HAP-1 (cell line): ENCODE results near the gene TFR2.
"Not testable (repeated sequence)": the region's sequence is repeated elsewhere in the genome, so short reads cannot be mapped to it uniquely, and the experiment has no call there.

Experiments
- DNase-seq, 2 experiments: peaks; one replicate each; pipeline ENCODE4 v3.0.0-alpha.2; 2016 to 2020; ENCODE audit warnings: low spot score in 2 of 2
- H3K27me3 ChIP-seq: fragments of 250-450 bp; sonication (Bioruptor Pico); 2 replicates; pipeline ENCODE4 v1.5.1; 2020; ENCODE audit warnings: low read depth, mild to moderate bottlenecking, moderate library complexity
- H3K36me3 ChIP-seq: fragments of 250-450 bp; sonication (Bioruptor Pico); replicated peaks from 2 replicates; pipeline ENCODE4 v1.5.1; 2020; ENCODE audit warnings: mild to moderate bottlenecking
- H3K4me1 ChIP-seq: fragments of 250-450 bp; sonication (Bioruptor Pico); 2 replicates; pipeline ENCODE4 v1.5.1; 2020; ENCODE audit warnings: mild to moderate bottlenecking
- H3K4me3 ChIP-seq: fragments of 250-450 bp; sonication (Bioruptor Pico); 2 replicates; pipeline ENCODE4 v1.5.1; 2020; ENCODE audit warnings: mild to moderate bottlenecking, moderate library complexity
- H3K9me3 ChIP-seq: fragments of 250-450 bp; sonication (Bioruptor Pico); 2 replicates; pipeline ENCODE4 v1.5.1; 2020; ENCODE audit warnings: mild to moderate bottlenecking, moderate library complexity
- in situ Hi-C: fragments of 300-500 bp; cut with MboI; formaldehyde crosslinking; loops from 3 replicates; pipeline ENCODE4 v1.14.3; 2020; ENCODE audit warnings: low sequenced_read_pairs, inconsistent platforms, mixed read lengths

The TFR2 gene

GRCh38 chr7:100673942-100674410 is 32.6 kb upstream of the TFR2 start:
- no peaks in the 10 kb centered on the region for H3K27me3 ChIP-seq
- no peaks in the 10 kb centered on the region for H3K9me3 ChIP-seq
- H3K4me1 ChIP-seq, result peaks cover 4% of the 10 kb centered on the region
- peak overlapping the region; percentile 97 for H3K4me3 ChIP-seq
- no peak for DNase-seq
- peaks cover 27% of the 10 kb centered on the region for H3K36me3 ChIP-seq
- in situ Hi-C loops, result no loop called here

- Histone ChIP-seq H3K4me3 (peak within 1 kb of the TSS; percentile 97), H3K36me3 (peaks cover 21% of the 10 kb centered on the region), H3K27me3 (peaks cover under 1% of the 10 kb centered on the region), H3K9me3 (no peaks in the 10 kb centered on the region), H3K4me1 (peaks cover 4% of the 10 kb centered on the region)
- peak; percentile 93 to 99 for DNase-seq
- in situ Hi-C loops, result no loop called here
Observed at GRCh38 chr7:100673302-100673941, 32.1 kb upstream of the TFR2 start, which contains the start of gene GNB2. Gene GNB2, plus strand, starts transcription at chr7:100673740. Its CDS starts 2,526 bp downstream, at chr7:100676266.

DNA sequence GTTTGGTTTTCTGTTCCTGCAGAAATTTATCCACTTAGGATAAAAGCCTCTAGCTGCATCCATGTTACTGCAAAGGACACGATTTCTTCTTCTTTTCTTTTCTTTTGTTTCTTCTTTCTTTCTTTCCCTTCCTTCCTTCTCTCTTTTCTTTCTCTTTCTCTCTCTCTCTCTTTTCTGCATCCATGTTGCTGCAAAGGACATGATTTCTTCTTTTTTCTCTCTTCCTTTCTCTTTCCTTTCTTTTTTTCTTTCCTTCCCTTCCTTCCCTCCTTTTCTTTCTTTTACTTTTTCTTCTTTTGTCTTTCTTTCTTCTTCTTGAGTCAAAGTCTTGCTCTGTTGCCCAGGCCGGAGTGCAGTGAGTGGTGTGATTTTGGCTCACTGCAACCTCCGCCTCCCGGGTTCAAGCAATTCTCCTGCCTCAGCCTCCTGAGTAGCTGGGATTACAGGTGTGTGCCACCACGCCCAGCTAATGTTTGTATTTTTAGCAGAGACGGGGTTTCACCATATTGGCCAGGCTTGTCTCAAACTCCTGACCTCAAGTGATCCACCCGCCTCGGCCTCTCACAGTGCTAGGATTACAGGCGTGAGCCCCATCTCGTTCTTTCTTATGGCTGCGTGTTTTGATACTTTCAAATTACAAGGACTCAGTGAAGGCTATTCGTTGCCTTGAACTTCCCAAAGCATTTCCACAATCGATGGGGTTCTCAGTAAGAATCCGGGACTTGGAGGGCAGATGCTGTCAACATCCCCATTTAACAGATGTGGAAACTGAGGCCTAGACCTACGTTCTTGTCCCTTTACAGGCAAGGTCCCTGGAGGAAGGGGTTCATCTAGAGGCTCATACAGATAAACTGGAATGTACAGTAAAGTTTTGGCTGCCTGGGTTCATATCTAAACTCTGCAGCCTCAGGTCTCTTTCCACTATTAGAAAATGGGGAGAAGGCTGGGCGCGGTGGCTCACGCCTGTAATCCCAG is 30.3 kb upstream of the TFR2 start:
- peaks cover 3% of the 10 kb centered on the region for H3K36me3 ChIP-seq
- no peak overlapping the region for H3K4me3 ChIP-seq
- H3K4me1 ChIP-seq, result peaks cover 4% of the 10 kb centered on the region
- H3K9me3 ChIP-seq, result no peaks in the 10 kb centered on the region
- no peak for DNase-seq
- peaks cover 18% of the 10 kb centered on the region for H3K27me3 ChIP-seq
- in situ Hi-C loops, result no loop called here

- in situ Hi-C loops, result no loop called here
- no peak overlapping the region for H3K4me3 ChIP-seq
- no peaks in the 10 kb centered on the region for H3K9me3 ChIP-seq
- peaks cover 22% of the 10 kb centered on the region for H3K27me3 ChIP-seq
- peaks cover 4% of the 10 kb centered on the region for H3K4me1 ChIP-seq
- H3K36me3 ChIP-seq, result no peaks in the 10 kb centered on the region
- no peak for DNase-seq
Observed at GRCh38 chr7:100670074-100670473, 28.7 kb upstream of the TFR2 start.

GRCh38 chr7:100669106-100669505 is 27.8 kb upstream of the TFR2 start:
- in situ Hi-C loops, DNase-seq, H3K4me3 ChIP-seq: not testable (repeated sequence)

GRCh38 chr7:100668069-100668449 is 26.7 kb upstream of the TFR2 start:
- DNase-seq, result no peak
- Histone ChIP-seq H3K9me3 (no peaks in the 10 kb centered on the region), H3K4me1 (peaks cover 4% of the 10 kb centered on the region), H3K36me3 (no peaks in the 10 kb centered on the region), H3K4me3 (no peak overlapping the region), H3K27me3 (peaks cover 22% of the 10 kb centered on the region)
- in situ Hi-C loops, result no loop called here

More at GRCh38 chr7:100669106-100669505, 27.8 kb upstream of the TFR2 start:
- H3K4me1 ChIP-seq, H3K36me3 ChIP-seq, H3K9me3 ChIP-seq: not testable (repeated sequence)
- H3K27me3 ChIP-seq, result peaks cover 22% of the 10 kb centered on the region

GRCh38 chr7:100667331-100668068 is 26.1 kb upstream of the TFR2 start:
- no peak for DNase-seq
- Histone ChIP-seq H3K9me3 (no peaks in the 10 kb centered on the region), H3K27me3 (peaks cover 22% of the 10 kb centered on the region), H3K36me3 (no peaks in the 10 kb centered on the region), H3K4me1 (no peaks in the 10 kb centered on the region), H3K4me3 (no peak overlapping the region)
- in situ Hi-C loops, result no loop called here

- peaks cover 22% of the 10 kb centered on the region for H3K27me3 ChIP-seq
- no peaks in the 10 kb centered on the region for H3K36me3 ChIP-seq
- H3K4me3 ChIP-seq, result no peak overlapping the region
- in situ Hi-C loops, result no loop called here
- DNase-seq, result no peak
- no peaks in the 10 kb centered on the region for H3K9me3 ChIP-seq
- H3K4me1 ChIP-seq, result no peaks in the 10 kb centered on the region
Observed at GRCh38 chr7:100665168-100665726, 23.9 kb upstream of the TFR2 start.

DNA sequence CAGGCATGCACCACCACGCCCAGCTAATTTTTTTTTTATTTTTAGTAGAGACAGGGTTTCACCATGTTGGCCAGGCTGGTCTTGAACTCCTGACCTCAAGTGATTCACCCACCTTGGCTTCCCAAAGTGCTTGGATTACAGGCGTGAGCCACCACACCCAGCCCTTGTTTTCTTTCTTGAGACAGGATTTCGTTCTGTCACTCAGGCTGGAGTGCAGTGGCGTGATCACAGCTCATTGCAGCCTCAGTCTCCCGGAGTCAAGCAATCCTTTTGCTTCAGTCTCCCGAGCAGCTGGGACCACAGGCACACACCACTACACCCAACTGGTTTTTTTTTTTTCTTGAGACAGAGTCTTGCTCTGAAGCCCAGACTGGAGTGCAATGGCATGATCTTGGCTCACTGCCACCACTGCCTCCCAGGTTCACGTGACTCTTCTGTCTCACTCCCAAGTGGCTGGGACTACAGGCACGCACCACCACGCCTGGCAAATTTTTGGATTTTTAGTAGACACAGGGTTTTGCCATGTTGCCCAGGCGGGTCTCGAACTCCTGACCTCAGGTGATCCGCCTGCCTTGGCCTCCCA is 20.9 kb upstream of the TFR2 start:
- H3K36me3 ChIP-seq, H3K9me3 ChIP-seq, DNase-seq, H3K4me3 ChIP-seq, H3K4me1 ChIP-seq, in situ Hi-C loops: not testable (repeated sequence)
- peaks cover 10% of the 10 kb centered on the region for H3K27me3 ChIP-seq

- in situ Hi-C loops, result no loop called here
- H3K9me3 ChIP-seq, result no peaks in the 10 kb centered on the region
- H3K4me1 ChIP-seq, result no peaks in the 10 kb centered on the region
- peak; percentile 42 to 87 for DNase-seq
- no peaks in the 10 kb centered on the region for H3K36me3 ChIP-seq
- H3K4me3 ChIP-seq, result no peak within 1 kb of the TSS
- H3K27me3 ChIP-seq, result no peaks in the 10 kb centered on the region
Observed at GRCh38 chr7:100655908-100656674, 14.7 kb upstream of the TFR2 start, which contains the start of gene ACTL6B. Gene ACTL6B, minus strand, starts transcription at chr7:100656448. Its CDS starts 94 bp downstream, at chr7:100656354.

GRCh38 chr7:100654908-100655831 is 13.8 kb upstream of the TFR2 start:
- Histone ChIP-seq H3K9me3 (no peaks in the 10 kb centered on the region), H3K36me3 (no peaks in the 10 kb centered on the region), H3K4me3 (no peak overlapping the region), H3K27me3 (no peaks in the 10 kb centered on the region), H3K4me1 (no peaks in the 10 kb centered on the region)
- DNase-seq, result no peak
- in situ Hi-C loops, result no loop called here
